Ovary (tissue), 9 donors: Measurements from ENCODE around the gene CSTB. TPM values are rescaled to one million over a fixed set of nuclear protein-coding genes. Genes with fewer than 3 reads are reported as not detected.

ENCODE experiments used
- DNase-seq, 5 donors: peaks; one replicate each; pipeline ENCODE4 v3.0.0-alpha.2; 2019 to 2020
- H3K27ac ChIP-seq, 2 donors: fragments of 200-600 bp; one replicate each; pipeline versions ENCODE4 v1.5.1 to v1.8.0; 2019 to 2022
- H3K27me3 ChIP-seq: fragments of 200-600 bp; one replicate; pipeline ENCODE4 v1.8.0; 2022
- H3K36me3 ChIP-seq: fragments of 200-600 bp; sonication (generic); one replicate; pipeline ENCODE4 v1.5.1; 2019
- H3K4me1 ChIP-seq: one replicate; pipeline ENCODE4 v1.8.1; 2013; ENCODE audit warnings: mild to moderate bottlenecking, moderate library complexity; ENCODE audit not compliant: insufficient read depth
- H3K4me3 ChIP-seq: fragments of 200-600 bp; sonication (generic); one replicate; pipeline ENCODE4 v1.5.1; 2017
- H3K9me3 ChIP-seq, 2 donors: fragments of 200-600 bp in 1 of 2; sonication (generic) in 1 of 2; one replicate each; pipeline versions ENCODE4 v1.5.1 to v1.8.1; 2013 to 2019; ENCODE audit warnings: mild to moderate bottlenecking in 1 of 2, moderate library complexity in 1 of 2
- CTCF ChIP-seq, 3 donors: fragments of 450-650 bp in 2 of 3; fragments of 200-600 bp in 1 of 3; IDR thresholded peaks; one replicate each; pipeline versions ENCODE4 v1.5.1 to v1.8.0; 2016 to 2022; ENCODE audit warnings: antibody characterized with exemption in 3 of 3, mild to moderate bottlenecking in 1 of 3
- EP300 ChIP-seq: sonication (generic); formaldehyde crosslinking; IDR thresholded peaks from one replicate; pipeline ENCODE4 v1.6.1; 2017; ENCODE audit warnings: antibody characterized with exemption
- POLR2A ChIP-seq: fragments of 450-650 bp; IDR thresholded peaks from one replicate; pipeline ENCODE4 v1.6.1; 2017; ENCODE audit warnings: antibody characterized with exemption, mild to moderate bottlenecking, moderate library complexity
- WGBS, 3 donors: extraction: QIAGEN DNeasy Blood & Tissue Kit in 1 of 3; methylation state at CpG; one replicate each; pipeline versions ENCODE4 v1.1.5 to v1.1.7; 2013 to 2017; 5-methylcytosine and 5-hydroxymethylcytosine counted together
- intact Hi-C, 4 donors: fragments of 100-400 bp; cut with DNase I; formaldehyde crosslinking; loops; one replicate each; pipeline versions ENCODE4 v1.11.0 to v1.15.1; 2022 to 2023
- polyA plus RNA-seq, 2 donors: library from polyadenylated mRNA; stranded (reverse); fragments of 200-250 nt in 1 of 2; fragments of 350-450 nt in 1 of 2; fragmentation: Illumina TruSeq in 1 of 2; extraction: RNeasy Lipid Tissue Mini Kit (QIAGEN cat#74804) in 1 of 2; gene quantifications; one replicate each; pipeline ENCODE4 v1.2.3, GENCODE V29; 2013 to 2014
- total RNA-seq, 7 donors: library from RNA; depleted of rRNA in 2 of 7; stranded (reverse); fragments of >200 nt in 2 of 7; fragmentation: NEBNext Ultra II Directional in 3 of 7; extraction: Animal tissue kit (Norgen Biotek cat#: 25700) in 3 of 7; gene quantifications; one replicate each; pipeline versions ENCODE4 v1.1.0 to v1.2.4, GENCODE V29; 2016 to 2023
- donor health status: DM: no; HTN: no; CAD: no; lungs with moderate emphysema.
- donor health status: DM: no; HTN: no; CAD: no.
- donor health status: Bipolar disorder and iron deficiency.
- donor health status: DM: yes; HTN: yes; CAD: no.
- donor health status: DM: no; HTN: no; CAD: no.
- donor health status: DM: yes; HTN: yes; CAD: no.

Gene CSTB
- total and polyA plus RNA-seq, 9 donors = 7.2 to 81.8 (median 37.4) TPM

- no peak overlapping the region for H3K4me3 ChIP-seq
- no peaks in the 10 kb centered on the region for H3K27me3 ChIP-seq
- TF ChIP-seq EP300 (no peak), POLR2A (no peak), CTCF (IDR thresholded peaks at IDR 0.05) (no peak)
- no peak overlapping the region for H3K27ac ChIP-seq
- peaks cover 24% of the 10 kb centered on the region for H3K4me1 ChIP-seq
- DNase-seq = no peak
- intact Hi-C loops = no loop called here
- no peaks in the 10 kb centered on the region for H3K9me3 ChIP-seq
- no peaks in the 10 kb centered on the region for H3K36me3 ChIP-seq
- WGBS, 3 donors = 78 to 87% (median 79%) methylated on average over 21 to 22 of the region's 22 CpGs
These were observed 32.7 kb upstream of the CSTB start for GRCh38 chr21:43808832-43809251.

- no peak for DNase-seq
- H3K27me3 ChIP-seq = no peaks in the 10 kb centered on the region
- H3K9me3 ChIP-seq = no peaks in the 10 kb centered on the region
- H3K27ac ChIP-seq = no peak overlapping the region
- no peak overlapping the region for H3K4me3 ChIP-seq
- intact Hi-C loops = no loop called here
- H3K36me3 ChIP-seq = no peaks in the 10 kb centered on the region
- 84 to 87% (median 86%) methylated on average over 18 of the region's 18 CpGs for WGBS, 3 donors
- TF ChIP-seq CTCF (IDR thresholded peaks at IDR 0.05) = no peak
- no peak for TF ChIP-seq EP300
- no peak for TF ChIP-seq POLR2A
- H3K4me1 ChIP-seq = peaks cover 24% of the 10 kb centered on the region
These were observed 32.3 kb upstream of the CSTB start for GRCh38 chr21:43808367-43808766.

GRCh38 chr21:43806017-43806710 is 30.1 kb upstream of the CSTB start:
- Histone ChIP-seq H3K4me3 (no peak overlapping the region), H3K27ac (no peak overlapping the region), H3K36me3 (no peaks in the 10 kb centered on the region), H3K4me1 (peaks cover 18% of the 10 kb centered on the region), H3K9me3 (no peaks in the 10 kb centered on the region), H3K27me3 (no peaks in the 10 kb centered on the region)
- WGBS, 3 donors = 77 to 81% (median 81%) methylated on average over 21 of the region's 21 CpGs
- intact Hi-C loops = no loop called here
- DNase-seq = no peak
- TF ChIP-seq EP300 (no peak), POLR2A (no peak), CTCF (IDR thresholded peaks at IDR 0.05) (no peak)

GRCh38 chr21:43805275-43805800 is 29.2 kb upstream of the CSTB start:
- no peaks in the 10 kb centered on the region for H3K27me3 ChIP-seq
- no peak for TF ChIP-seq POLR2A
- TF ChIP-seq EP300 = no peak
- TF ChIP-seq CTCF (IDR thresholded peaks at IDR 0.05) = no peak
- H3K36me3 ChIP-seq = no peaks in the 10 kb centered on the region
- H3K4me1 ChIP-seq = peaks cover 11% of the 10 kb centered on the region
- WGBS, 3 donors = 87 to 92% (median 87%) methylated on average over 14 of the region's 14 CpGs
- no peak for DNase-seq
- no peaks in the 10 kb centered on the region for H3K9me3 ChIP-seq
- H3K27ac ChIP-seq = no peak overlapping the region
- intact Hi-C loops = no loop called here
- no peak overlapping the region for H3K4me3 ChIP-seq
